Esophagus squamous epithelium (tissue), 4 donors: ENCODE results near the gene CDC14A.

Source experiments
- POLR2A ChIP-seq, 4 donors: fragments of 450-650 bp; IDR thresholded peaks; one replicate each; pipeline ENCODE4 v1.6.1; 2017; ENCODE audit warnings: antibody characterized with exemption in 4 of 4, mild to moderate bottlenecking in 4 of 4, moderate library complexity in 3 of 4
- TF ChIP-seq, protein P1 (sequence below), 6 experiments: fragments of 450-650 bp in 4 of 6; fragments of 200-600 bp in 2 of 6; sonication (generic) in 2 of 6; IDR thresholded peaks; one replicate each; pipeline ENCODE4 v1.5.1; 2016 to 2019; ENCODE audit warnings: antibody characterized with exemption in 6 of 6, mild to moderate bottlenecking in 4 of 6, moderate library complexity in 4 of 6

DNA sequence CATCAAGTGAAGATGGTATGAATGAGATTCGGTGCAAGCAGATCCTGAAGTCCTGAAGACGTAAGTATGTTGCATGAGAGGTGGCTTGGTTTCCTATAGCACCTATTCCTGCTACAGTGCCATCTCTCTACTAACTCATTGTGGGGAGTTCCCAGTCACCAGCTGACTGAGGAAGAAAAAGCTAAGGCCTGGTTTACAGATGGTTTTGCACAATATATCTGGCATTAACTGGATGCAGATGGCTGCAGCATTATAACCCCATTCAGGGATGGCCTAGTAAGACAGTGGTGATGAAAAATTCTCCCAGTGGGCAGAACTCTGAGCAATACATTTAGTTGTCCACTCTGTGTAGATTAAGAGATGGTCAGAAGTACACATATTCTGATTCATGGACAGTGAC lies 49.6 kb upstream of the CDC14A start:
- TF ChIP-seq, protein P1, sequence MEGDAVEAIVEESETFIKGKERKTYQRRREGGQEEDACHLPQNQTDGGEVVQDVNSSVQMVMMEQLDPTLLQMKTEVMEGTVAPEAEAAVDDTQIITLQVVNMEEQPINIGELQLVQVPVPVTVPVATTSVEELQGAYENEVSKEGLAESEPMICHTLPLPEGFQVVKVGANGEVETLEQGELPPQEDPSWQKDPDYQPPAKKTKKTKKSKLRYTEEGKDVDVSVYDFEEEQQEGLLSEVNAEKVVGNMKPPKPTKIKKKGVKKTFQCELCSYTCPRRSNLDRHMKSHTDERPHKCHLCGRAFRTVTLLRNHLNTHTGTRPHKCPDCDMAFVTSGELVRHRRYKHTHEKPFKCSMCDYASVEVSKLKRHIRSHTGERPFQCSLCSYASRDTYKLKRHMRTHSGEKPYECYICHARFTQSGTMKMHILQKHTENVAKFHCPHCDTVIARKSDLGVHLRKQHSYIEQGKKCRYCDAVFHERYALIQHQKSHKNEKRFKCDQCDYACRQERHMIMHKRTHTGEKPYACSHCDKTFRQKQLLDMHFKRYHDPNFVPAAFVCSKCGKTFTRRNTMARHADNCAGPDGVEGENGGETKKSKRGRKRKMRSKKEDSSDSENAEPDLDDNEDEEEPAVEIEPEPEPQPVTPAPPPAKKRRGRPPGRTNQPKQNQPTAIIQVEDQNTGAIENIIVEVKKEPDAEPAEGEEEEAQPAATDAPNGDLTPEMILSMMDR (IDR thresholded peaks at IDR 0.05): no peak
- no peak for TF ChIP-seq POLR2A (IDR thresholded peaks at IDR 0.05)
